GM18870 (cell line): ENCODE results near the gene DCC.

Source experiments
- ATAC-seq: cut with Tn5 transposase; IDR thresholded peaks from one replicate; pipeline ENCODE4 v1.9.1; 2021; ENCODE audit warnings: moderate library complexity; ENCODE audit not compliant: unreplicated experiment

DCC gene

GRCh38 chr18:52415131-52415530 lies 75.1 kb downstream of the DCC start:
- ATAC-seq, result no peak

DNA sequence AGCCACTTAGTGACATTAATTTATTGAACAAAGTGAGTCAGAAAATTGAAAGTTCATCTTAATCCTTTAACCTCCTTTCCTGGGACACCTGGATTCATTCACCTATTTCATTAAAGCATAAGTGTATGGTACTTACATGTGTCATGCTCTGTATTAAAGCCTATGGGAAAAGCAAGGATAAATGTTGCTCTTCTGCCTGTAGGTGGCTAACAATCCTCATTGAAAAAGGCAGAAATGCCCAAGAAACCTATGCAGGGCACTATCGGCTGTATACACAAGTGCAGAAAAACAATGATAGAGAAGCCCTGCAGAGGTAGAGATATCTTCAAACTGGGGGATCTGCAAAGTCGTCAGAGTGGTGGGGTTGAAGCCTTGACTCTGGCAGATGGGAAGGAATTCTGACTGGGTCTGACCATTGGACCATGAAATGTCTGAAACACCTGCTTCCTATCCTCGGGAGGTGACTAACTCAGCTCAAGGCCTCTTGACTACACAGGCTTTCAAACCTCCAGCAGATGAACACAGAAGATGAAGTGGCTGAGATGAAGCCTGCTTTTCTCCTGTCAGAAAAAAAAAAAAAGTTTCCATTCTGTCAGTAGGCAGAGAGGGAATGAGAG lies 83.1 kb downstream of the DCC start:
- ATAC-seq, result no peak

DNA sequence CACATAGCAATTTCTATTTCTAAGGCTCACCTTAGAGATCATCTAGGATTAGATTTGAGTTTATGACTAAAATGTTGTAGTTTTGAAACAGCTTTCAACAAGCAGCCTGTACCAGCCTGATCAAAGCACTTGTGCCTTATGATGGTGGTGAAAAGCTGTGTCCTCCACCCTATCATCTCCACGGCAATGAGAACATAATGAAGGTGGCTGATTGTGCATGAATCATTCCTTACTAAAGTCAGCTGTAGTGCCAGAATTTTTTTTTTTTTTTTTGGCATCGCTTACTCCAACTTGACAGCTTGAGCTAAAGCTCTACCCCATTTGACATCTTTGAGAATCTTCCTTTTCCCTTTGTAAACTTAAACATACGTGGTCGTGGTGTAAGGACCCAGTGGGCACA lies 86.0 kb downstream of the DCC start:
- ATAC-seq, result no peak

- ATAC-seq, result no peak
These were observed 86.5 kb downstream of the DCC start for GRCh38 chr18:52426462-52426861.

- no peak for ATAC-seq
These were observed 87.7 kb downstream of the DCC start for GRCh38 chr18:52427521-52428175.

GRCh38 chr18:52431683-52432082 lies 91.7 kb downstream of the DCC start:
- ATAC-seq, result no peak

GRCh38 chr18:52433797-52434196 lies 93.8 kb downstream of the DCC start:
- ATAC-seq, result no peak

DNA sequence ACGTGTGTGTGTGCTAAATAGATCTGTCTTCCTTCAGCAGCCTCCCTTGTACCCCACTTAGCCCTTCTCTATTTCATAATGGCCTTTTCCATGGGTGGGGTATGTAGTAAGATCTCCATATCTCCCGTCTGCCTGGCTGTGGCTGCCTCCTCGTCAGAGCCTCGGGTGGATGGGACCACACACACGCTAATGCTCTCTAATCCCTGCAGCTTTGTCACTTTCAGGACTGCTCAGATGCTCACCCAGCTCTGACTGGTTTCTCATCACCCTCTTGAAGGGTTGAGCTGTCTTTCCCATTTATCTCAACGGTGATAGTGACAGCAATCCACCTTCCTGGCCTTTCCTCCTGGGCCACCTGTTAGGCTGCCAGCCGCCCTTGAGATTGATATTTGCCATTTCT lies 95.3 kb downstream of the DCC start:
- ATAC-seq, result no peak

DNA sequence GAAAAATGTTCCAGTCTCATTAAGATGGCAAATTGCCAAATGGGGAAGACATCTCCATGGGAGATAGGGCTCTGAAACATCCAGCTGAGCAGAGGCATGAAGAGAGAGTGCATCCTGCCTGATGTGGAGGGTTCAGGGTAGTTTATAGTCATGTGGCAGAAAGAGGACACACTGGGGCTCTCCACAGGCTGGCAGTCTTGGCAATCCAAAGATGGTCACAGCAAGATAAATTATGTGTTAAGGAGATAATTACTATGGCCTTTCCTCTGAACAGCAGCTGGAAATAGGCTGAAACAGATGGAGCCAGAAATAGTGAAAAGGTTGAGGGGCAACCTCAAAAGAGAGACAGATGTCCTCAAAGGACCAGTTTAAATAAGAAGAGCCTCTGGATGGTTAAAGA lies 97.2 kb downstream of the DCC start:
- ATAC-seq, result no peak

- ATAC-seq, result no peak
These were observed 99.5 kb downstream of the DCC start for GRCh38 chr18:52439457-52439856.

- ATAC-seq, result no peak
These were observed 101.8 kb downstream of the DCC start for GRCh38 chr18:52441794-52442193.

DNA sequence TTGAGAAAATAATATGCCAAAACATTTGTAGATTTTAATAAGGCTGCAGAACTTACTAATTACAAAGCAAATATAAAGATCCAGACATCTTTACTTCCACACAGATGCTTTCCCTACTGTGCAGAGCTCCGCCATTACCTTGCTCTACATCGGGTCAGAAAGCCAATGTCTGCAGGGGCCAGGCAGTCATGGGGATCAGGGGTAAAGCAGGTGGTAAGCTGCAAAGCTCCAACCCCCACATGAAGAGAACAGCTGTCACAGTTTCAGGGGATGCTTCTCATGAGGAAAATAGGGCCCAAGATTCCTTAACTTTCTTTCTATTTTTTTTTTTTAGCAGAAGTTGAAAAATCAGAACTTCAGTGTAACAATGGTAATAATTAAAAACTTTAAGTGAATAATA lies 102.7 kb downstream of the DCC start:
- no peak for ATAC-seq

DNA sequence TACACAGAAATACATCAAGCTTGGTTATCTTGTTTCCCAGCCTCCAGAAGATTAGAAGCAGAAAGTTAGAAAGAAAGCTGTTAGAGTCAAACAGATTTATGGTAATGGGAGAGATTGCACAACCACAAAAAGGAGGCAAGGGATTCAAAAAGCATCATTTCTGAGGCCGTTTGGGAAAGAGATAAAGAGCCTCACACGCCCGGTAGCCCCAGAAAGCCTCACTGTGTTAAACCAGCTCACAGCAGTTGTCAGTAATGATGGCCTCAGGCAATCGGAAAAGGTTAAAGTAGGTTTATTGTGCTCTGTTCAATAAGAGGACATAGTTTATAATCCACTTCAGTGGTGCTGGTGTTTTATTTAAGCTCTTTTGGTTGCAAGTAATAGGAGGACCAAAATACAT lies 111.3 kb downstream of the DCC start:
- ATAC-seq, result no peak

GRCh38 chr18:52451851-52452250 lies 111.9 kb downstream of the DCC start:
- no peak for ATAC-seq

GRCh38 chr18:52452427-52452826 lies 112.4 kb downstream of the DCC start:
- no peak for ATAC-seq

GRCh38 chr18:52459890-52460289 lies 119.9 kb downstream of the DCC start:
- no peak for ATAC-seq

DNA sequence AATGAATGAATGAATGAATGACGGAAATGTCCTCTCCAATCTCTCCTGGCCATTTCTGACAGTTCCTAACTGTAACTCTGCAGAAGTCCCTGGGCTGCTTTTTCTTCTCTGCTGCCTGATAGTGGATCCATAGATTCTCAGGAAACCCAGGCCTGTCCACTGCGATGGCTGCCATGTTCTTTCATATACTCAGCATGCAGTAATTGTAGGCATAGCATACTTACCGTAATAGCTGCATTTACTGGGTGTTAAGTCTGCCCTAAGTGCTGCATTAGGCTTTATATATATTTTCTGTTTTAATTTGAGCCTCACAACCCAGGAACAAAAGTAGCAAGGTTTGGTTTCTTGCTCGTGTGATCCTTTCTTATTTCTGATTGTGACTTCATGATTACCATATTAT lies 122.9 kb downstream of the DCC start:
- no peak for ATAC-seq

- ATAC-seq, result no peak
These were observed 125.4 kb downstream of the DCC start for GRCh38 chr18:52465391-52465790.

GRCh38 chr18:52468496-52468895 lies 128.5 kb downstream of the DCC start:
- no peak for ATAC-seq

DNA sequence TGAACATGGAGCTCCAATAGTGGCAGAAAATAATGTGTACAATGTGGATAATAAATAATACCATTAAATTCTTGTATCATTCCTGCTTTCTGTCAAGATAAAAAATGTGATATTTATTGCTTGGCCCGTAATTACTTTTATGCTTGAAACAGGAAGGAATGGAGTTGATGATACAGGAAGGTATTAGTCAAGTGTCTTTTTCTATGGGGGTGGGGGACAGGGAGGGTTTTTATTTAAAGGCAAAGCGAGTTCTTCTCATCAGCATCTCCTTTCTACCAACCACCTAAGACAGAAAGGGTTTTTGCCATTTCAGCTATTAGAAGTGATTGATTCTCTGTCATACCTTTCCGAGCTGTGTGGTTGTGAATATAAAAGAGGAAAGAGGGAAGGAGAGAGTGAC lies 135.3 kb downstream of the DCC start:
- no peak for ATAC-seq

DNA sequence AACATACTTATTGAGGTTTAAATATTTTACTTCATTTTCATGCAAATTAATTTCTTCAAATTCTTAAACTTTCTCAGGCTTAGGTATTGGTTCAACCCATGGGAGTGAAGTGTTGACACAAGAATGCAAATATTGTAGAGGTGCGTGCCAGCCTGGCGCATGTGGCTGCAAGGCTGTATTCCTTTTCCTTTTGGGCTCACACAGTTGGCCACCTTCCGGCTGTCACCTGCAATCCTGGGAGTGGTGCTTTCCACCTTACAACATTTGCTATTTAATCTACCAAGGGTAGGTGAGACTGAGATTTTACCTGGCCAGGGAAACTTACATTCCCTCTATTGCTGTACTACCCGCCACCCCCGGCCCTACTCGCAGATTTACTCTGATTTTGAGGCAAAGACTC lies 141.1 kb downstream of the DCC start:
- ATAC-seq, result no peak

GRCh38 chr18:52484977-52485376 lies 145.0 kb downstream of the DCC start:
- no peak for ATAC-seq

GRCh38 chr18:52486052-52486451 lies 146.1 kb downstream of the DCC start:
- ATAC-seq, result no peak
